Ishikawa (cell line): ENCODE measurements around the gene ANKRD24.

Experiments
- TAF1 ChIP-seq: IDR thresholded peaks from 2 replicates; pipeline ENCODE4 v1.6.1; 2012; ENCODE audit warnings: low read depth, mild to moderate bottlenecking
- YY1 ChIP-seq: IDR thresholded peaks from 2 replicates; pipeline ENCODE4 v1.6.1; 2012; ENCODE audit warnings: low read depth
- ZBTB7A ChIP-seq: IDR thresholded peaks from 2 replicates; pipeline ENCODE4 v1.6.1; 2012; ENCODE audit warnings: low read depth

GRCh38 chr19:4210166-4210731 lies 27.8 kb downstream of the ANKRD24 start:
- TF ChIP-seq ZBTB7A (no peak), TAF1 (no peak), YY1 (no peak)
